SK-N-SH treated with all-trans-retinoic acid at 6 μM for 48 hours (cell line): Measurements from ENCODE around the gene SLC38A2.

ENCODE experiments used
- ATAC-seq: fragments of 200-7000 bp; cut with Tn5 transposase; 3 replicates; pipeline ENCODE4 v1.9.1; 2020; ENCODE audit warnings: mild to moderate bottlenecking, moderate library complexity
- CREB5 ChIP-seq: fragments of 250-450 bp; sonication (Bioruptor Pico); IDR thresholded peaks from 2 replicates; pipeline ENCODE4 v1.5.1; 2020; ENCODE audit warnings: low read depth, mild to moderate bottlenecking, moderate library complexity
- GLIS3 ChIP-seq: fragments of 250-450 bp; sonication (Bioruptor Pico); IDR thresholded peaks from 2 replicates; pipeline ENCODE4 v1.5.0; 2020; ENCODE audit warnings: mild to moderate bottlenecking, moderate library complexity
- ISL1 ChIP-seq: fragments of 250-450 bp; sonication (Bioruptor Pico); IDR thresholded peaks from 2 replicates; pipeline ENCODE4 v2.1.2; 2022; ENCODE audit warnings: mild to moderate bottlenecking, moderate library complexity
- OSR1 ChIP-seq: fragments of 250-450 bp; sonication (Bioruptor Pico); IDR thresholded peaks from 2 replicates; pipeline ENCODE4 v1.8.0; 2022; ENCODE audit warnings: moderate library complexity, mild to moderate bottlenecking, inconsistent platforms
- PATZ1 ChIP-seq: fragments of 250-450 bp; sonication (Bioruptor Pico); IDR thresholded peaks from 2 replicates; pipeline ENCODE4 v1.8.0; 2020; ENCODE audit warnings: mild to moderate bottlenecking, moderate library complexity, borderline replicate concordance
- POU6F1 ChIP-seq: fragments of 250-450 bp; sonication (Bioruptor Pico); IDR thresholded peaks from 2 replicates; pipeline ENCODE4 v1.8.0; 2021; ENCODE audit warnings: low read depth, mild to moderate bottlenecking, moderate library complexity, borderline replicate concordance
- RARB ChIP-seq: fragments of 250-450 bp; sonication (Bioruptor Pico); IDR thresholded peaks from 2 replicates; pipeline ENCODE4 v1.8.0; 2021; ENCODE audit warnings: mild to moderate bottlenecking, moderate library complexity
- SNAI2 ChIP-seq: fragments of 250-450 bp; sonication (Bioruptor Pico); IDR thresholded peaks from 2 replicates; pipeline ENCODE4 v1.5.0; 2020; ENCODE audit warnings: mild to moderate bottlenecking, moderate library complexity
- TCF4 ChIP-seq: fragments of 250-450 bp; sonication (Bioruptor Pico); IDR thresholded peaks from 2 replicates; pipeline ENCODE4 v1.8.0; 2021; ENCODE audit warnings: mild to moderate bottlenecking, moderate library complexity, borderline replicate concordance
- TOX ChIP-seq: fragments of 250-450 bp; sonication (Bioruptor Pico); IDR thresholded peaks from 2 replicates; pipeline ENCODE4 v1.8.0; 2021; ENCODE audit warnings: mild to moderate bottlenecking, moderate library complexity, borderline replicate concordance
- TSHZ2 ChIP-seq: fragments of 250-450 bp; sonication (Bioruptor Pico); IDR thresholded peaks from 2 replicates; pipeline ENCODE4 v1.5.0; 2020; ENCODE audit warnings: mild to moderate bottlenecking, moderate library complexity
- ZC3H10 ChIP-seq: fragments of 250-450 bp; sonication (Bioruptor Pico); IDR thresholded peaks from 2 replicates; pipeline ENCODE4 v1.5.1; 2021; ENCODE audit warnings: mild to moderate bottlenecking, moderate library complexity
- ZFP3 ChIP-seq: fragments of 250-450 bp; sonication (Bioruptor Pico); IDR thresholded peaks from 2 replicates; pipeline ENCODE4 v1.5.0; 2020; ENCODE audit warnings: mild to moderate bottlenecking, moderate library complexity
- ZNF70 ChIP-seq: fragments of 450-650 bp; formaldehyde crosslinking; IDR thresholded peaks from 2 replicates; pipeline ENCODE4 v1.5.0; 2020; ENCODE audit warnings: mild to moderate bottlenecking, moderate library complexity
- ZNF8 ChIP-seq: fragments of 450-650 bp; formaldehyde crosslinking; IDR thresholded peaks from 2 replicates; pipeline ENCODE4 v1.5.0; 2020; ENCODE audit warnings: mild to moderate bottlenecking, moderate library complexity
- TF ChIP-seq, protein P1 (sequence below): fragments of 250-450 bp; sonication (Bioruptor Pico); IDR thresholded peaks from 2 replicates; pipeline ENCODE4 v1.5.1; 2021; ENCODE audit warnings: mild to moderate bottlenecking, moderate library complexity

SLC38A2 gene

GRCh38 chr12:46372544-46373300 is at the start of gene SLC38A2:
Gene SLC38A2 (minus strand): TSS chr12:46372773. CDS start chr12:46371293, 1,480 bp downstream.
- 0 out of 2 replicates have a peak, but pooled peaks have one; percentile 56 for TF ChIP-seq TOX (CRISPR knock-in tag)
- peak; percentile 26; the same call in 1 of the 2 replicates for TF ChIP-seq ZFP3 (CRISPR knock-in tag)
- TF ChIP-seq ZNF70 (CRISPR knock-in tag) = 0 out of 2 replicates have a peak, but pooled peaks have one; percentile 24
- peak; percentile 88 for TF ChIP-seq ZC3H10
- 0 out of 2 replicates have a peak, but pooled peaks have one; percentile 71 for TF ChIP-seq GLIS3 (CRISPR knock-in tag)
- TF ChIP-seq RARB (CRISPR knock-in tag) = no peak
- TF ChIP-seq OSR1 = no peak
- peak; percentile 87 for ATAC-seq

DNA sequence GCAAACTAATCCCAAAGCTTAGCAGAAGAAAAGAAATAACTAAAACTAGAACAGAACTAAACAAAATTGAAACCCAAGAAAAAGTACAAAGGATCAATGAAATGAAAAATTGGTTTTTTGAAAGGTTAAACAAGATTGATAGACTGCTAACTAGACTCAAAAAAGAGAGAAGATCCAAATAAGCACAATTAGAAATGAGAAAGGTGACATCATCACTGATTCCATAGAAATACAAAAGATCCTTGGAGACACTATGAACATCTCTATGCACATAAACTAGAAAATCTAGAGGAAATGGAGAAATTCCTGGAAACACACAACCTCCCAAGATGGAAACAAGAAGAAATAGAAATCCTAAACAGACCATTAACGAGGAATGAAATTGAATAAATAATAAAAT is 47.1 kb upstream of the SLC38A2 start:
- no peak for ATAC-seq
- TF ChIP-seq GLIS3 (CRISPR knock-in tag) = no peak
- TF ChIP-seq ZFP3 (CRISPR knock-in tag) = no peak
- TF ChIP-seq TOX (CRISPR knock-in tag) = no peak

DNA sequence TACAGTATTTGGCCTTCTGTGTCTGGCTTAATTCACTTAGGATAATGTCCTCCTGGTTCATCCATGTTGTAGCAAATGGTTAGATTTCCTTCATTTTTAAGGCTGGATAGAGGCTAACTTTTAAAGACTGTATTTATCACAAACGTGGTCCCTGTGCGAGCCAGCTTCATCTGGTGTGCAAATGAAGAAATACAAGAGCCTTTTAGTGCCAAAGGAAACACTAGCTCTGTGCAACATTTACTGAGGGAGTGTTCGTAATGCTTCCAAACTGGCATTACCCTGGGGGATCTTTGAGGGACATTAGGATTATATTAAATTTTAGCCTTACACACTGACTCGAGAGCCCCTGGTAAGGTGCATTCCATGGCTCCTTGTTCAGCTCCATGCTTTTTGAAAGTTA is 43.0 kb upstream of the SLC38A2 start:
- ATAC-seq = no peak
- no peak for TF ChIP-seq RARB (CRISPR knock-in tag)
- TF ChIP-seq ZNF8 (CRISPR knock-in tag) = no peak
- no peak for TF ChIP-seq OSR1
- TF ChIP-seq CREB5 = no peak
- no peak for TF ChIP-seq ZC3H10
- no peak for TF ChIP-seq PATZ1 (CRISPR knock-in tag)
- TF ChIP-seq, all 23 proteins: peak for 0

- TF ChIP-seq, protein P1, sequence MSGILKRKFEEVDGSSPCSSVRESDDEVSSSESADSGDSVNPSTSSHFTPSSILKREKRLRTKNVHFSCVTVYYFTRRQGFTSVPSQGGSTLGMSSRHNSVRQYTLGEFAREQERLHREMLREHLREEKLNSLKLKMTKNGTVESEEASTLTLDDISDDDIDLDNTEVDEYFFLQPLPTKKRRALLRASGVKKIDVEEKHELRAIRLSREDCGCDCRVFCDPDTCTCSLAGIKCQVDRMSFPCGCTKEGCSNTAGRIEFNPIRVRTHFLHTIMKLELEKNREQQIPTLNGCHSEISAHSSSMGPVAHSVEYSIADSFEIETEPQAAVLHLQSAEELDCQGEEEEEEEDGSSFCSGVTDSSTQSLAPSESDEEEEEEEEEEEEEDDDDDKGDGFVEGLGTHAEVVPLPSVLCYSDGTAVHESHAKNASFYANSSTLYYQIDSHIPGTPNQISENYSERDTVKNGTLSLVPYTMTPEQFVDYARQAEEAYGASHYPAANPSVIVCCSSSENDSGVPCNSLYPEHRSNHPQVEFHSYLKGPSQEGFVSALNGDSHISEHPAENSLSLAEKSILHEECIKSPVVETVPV = no peak
- TF ChIP-seq OSR1 = no peak
- ATAC-seq = no peak
These were observed 42.2 kb upstream of the SLC38A2 start for GRCh38 chr12:46414591-46415268.

DNA sequence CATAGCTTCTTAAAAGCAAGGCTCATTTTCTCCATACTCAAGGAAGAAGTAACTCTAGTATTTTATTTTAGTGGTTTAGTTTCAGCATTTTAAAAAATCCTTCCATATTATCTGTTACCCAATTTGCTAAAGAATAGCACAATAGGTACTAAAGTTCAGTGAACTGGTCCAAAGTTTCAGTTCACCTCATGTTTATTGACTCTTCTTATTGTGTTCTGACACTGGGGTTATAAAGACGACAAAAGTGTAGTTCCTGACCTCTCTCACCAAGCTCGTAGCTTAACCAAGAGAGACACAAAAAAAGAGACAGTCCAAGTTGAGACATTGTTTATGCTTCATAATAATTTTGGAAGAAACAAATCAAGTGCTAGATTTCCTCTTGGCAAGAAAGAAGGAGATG is 40.8 kb upstream of the SLC38A2 start:
- ATAC-seq = no peak
- TF ChIP-seq TCF4 = no peak
- TF ChIP-seq ZC3H10 = no peak
- TF ChIP-seq SNAI2 (CRISPR knock-in tag) = no peak
- TF ChIP-seq, protein P1 = no peak
- no peak for TF ChIP-seq ISL1 (CRISPR knock-in tag)
- TF ChIP-seq TSHZ2 (CRISPR knock-in tag) = no peak
- no peak for TF ChIP-seq POU6F1 (CRISPR knock-in tag)
